Activated CD8-positive, alpha-beta memory T cell treated with anti-CD3 and anti-CD28 coated beads, Interleukin-2, amount 50 U/mL, for 24 hours (primary cell): ENCODE measurements around the gene PRKN.

ENCODE experiments used
- DNase-seq: peaks from one replicate; pipeline ENCODE4 v3.0.0-alpha.2; 2020; ENCODE audit errors: extremely low read depth

PRKN gene

GRCh38 chr6:162727322-162728182 lies at the start of gene PRKN, which contains the start of gene PACRG:
Gene PRKN, minus strand, starts transcription at chr6:162727766.
Gene PACRG, plus strand, starts transcription at chr6:162727974.
- DNase-seq: peak; percentile 93

GRCh38 chr6:162777091-162777490 lies 49.5 kb upstream of the PRKN start:
- DNase-seq: no peak

- DNase-seq: no peak
Observed at GRCh38 chr6:162773996-162774395, 46.4 kb upstream of the PRKN start.

DNA sequence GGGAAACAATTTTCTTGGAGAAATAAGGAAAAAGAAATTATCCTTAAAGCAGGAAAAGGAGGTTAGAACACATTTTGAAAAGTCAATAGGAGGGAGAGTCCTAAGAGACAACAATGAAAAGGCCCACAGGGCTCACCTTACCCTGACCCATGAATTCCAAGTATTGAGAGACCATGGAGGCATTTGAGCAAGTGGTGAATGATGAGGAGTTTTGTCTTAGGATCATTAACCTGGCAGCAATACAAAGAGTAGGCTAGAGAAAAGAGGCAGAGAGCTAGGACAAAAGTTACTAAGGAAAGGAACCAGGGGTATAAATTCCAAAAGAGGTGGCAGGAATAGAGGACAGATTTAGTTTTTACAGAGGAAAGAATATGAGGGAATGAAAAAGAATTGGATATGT lies 44.9 kb upstream of the PRKN start:
- DNase-seq: no peak

- no peak for DNase-seq
Observed at GRCh38 chr6:162770955-162771354, 43.4 kb upstream of the PRKN start.

GRCh38 chr6:162770136-162770535 lies 42.6 kb upstream of the PRKN start:
- DNase-seq: no peak

- DNase-seq: no peak
Observed at GRCh38 chr6:162753775-162754174, 26.2 kb upstream of the PRKN start.

DNA sequence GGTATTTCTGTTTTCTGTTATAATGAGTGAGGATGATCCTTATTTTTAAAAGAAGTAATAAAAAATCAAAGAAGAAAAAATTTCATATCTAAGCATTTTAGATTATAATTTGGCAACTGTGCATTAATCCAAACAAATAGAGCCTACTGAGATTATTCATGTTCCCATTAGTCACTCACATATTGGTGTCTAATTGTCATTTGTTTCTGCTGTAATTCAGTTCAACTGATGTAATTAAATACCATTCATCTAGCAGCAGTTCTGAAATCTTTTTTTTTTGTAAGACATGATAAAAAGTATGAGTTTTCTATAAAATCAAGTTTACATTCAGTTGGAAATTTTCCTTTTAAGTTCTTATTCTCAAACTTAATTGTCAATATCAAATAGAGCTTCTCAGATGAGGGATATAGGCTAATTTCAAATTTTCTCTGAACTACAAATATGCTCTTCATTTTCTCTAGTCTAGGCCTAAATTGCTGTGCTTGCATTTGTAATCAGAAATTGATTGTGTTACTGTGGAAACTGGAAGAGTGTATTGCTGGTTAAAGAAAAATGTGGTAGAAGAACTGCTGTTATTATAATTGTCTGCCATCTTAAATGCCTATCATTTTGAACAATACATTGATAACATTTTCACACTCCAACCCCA lies 23.8 kb upstream of the PRKN start:
- DNase-seq: no peak

DNA sequence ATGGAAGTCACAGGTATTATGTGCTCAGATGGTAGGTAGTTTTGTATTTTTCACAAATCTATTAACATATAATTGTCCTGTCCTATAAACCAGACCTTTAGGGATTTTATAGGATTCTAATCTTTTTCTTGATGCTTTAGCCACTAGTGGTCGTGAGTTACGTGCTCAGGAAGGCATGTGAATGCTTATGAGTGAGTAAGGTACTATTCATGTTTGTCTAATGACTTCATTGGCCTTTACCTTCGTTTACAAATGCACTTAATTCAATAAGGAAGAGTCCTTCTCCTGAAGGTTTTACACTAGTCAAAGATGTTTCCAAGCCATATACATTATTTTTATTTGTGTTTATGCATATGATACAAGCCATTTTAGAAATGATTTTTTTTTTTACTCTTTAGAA lies 23.2 kb upstream of the PRKN start:
- DNase-seq: no peak

DNA sequence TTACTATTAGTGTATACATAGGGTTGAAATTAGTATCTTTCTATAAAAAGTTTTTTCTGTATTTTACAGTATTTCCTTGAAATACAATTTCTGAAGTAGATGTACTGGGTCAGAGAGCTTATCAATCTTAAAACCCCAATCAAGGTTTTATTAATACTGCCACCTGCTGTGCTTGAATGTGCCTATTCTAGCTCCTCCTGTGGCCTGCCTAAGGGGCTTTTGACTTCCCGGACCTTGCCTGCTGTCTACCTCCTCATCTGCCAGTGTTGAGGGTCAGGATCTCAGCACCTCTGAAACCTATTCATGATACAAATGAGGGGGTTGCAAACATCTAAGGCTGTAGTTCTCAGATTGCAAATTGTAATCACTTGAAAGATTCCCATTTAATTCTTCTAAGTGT lies 9.4 kb upstream of the PRKN start:
- DNase-seq: no peak

DNA sequence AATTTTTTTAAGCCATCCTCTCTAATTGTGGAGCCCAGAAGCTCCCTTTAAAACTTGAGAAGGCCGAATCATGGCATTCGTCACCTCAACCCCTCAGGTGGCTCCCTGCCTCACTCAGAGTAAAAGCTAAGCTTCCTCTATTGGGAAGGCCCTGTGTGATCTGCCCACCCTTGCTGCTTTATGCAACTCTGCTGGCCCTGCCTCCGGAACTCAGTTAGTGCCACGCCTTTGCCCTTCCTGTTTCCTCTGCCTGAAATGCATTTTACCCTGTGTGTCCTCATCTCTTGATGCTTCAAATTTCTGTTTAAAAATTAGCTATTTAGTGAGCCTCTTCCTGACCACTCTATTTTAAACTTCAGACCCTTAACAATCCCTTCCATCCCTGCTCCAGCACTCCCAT lies 5.9 kb upstream of the PRKN start:
- no peak for DNase-seq

DNA sequence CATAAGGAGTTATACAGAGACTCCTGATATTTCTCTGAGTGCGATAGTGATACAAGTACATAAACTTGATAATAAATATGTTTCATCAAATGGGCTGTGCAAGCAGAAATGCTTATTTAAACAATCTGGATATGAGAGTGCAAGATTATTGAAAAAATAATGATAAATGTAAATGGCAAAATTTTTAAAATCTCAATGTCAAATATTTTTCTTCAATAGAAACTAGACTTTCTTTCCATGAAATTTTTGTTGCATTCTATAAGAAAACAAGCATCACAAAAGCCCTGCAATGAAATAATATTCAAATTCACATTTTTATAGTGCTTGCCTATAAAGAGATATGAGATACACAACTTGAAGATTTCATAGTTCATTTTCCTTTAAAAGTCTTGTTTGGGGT lies 2.9 kb upstream of the PRKN start:
- no peak for DNase-seq

DNA sequence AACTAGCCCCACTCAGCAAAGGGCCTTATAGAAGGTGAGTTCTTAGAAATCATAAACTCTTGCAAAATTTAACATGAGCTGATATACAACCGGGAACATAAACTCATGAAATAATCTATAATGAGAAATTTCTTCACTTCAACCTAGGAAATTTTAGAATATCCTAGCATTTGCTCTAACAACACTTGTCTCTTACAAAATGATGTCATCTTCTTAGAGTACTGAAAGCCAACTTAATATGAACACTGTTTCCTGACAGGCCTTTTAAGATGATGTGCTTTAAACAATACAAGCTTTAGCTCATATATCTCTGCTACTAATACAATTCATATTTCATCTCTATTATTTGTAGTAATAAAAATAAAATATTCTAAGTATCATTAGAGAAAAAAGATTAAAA lies 1.1 kb upstream of the PRKN start:
- no peak for DNase-seq

DNA sequence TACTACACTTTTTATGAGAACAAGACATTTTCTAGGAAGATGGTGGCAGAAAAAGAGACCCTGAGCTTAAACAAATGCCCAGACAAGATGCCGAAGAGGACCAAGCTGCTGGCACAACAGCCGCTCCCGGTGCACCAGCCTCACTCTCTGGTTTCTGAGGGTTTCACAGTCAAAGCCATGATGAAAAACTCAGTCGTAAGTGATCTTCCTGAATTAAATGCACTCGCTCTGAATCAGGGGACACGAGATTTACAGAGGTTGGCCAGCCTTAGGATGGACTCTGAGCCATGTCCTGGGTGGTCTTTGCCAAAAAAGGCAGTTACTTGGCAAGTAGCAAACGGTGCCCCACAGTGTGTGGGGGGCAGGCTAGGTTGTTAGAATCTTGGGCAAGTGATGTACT lies 631 bp upstream of the PRKN start:
- DNase-seq: no peak

GRCh38 chr6:162726947-162727321 lies 632 bp downstream of the PRKN start:
- no peak for DNase-seq

- no peak for DNase-seq
Observed at GRCh38 chr6:162722633-162723032, 4.9 kb downstream of the PRKN start.

- DNase-seq: no peak
Observed at GRCh38 chr6:162722226-162722625, 5.3 kb downstream of the PRKN start.

- no peak for DNase-seq
Observed at GRCh38 chr6:162721404-162721687, 6.2 kb downstream of the PRKN start.

DNA sequence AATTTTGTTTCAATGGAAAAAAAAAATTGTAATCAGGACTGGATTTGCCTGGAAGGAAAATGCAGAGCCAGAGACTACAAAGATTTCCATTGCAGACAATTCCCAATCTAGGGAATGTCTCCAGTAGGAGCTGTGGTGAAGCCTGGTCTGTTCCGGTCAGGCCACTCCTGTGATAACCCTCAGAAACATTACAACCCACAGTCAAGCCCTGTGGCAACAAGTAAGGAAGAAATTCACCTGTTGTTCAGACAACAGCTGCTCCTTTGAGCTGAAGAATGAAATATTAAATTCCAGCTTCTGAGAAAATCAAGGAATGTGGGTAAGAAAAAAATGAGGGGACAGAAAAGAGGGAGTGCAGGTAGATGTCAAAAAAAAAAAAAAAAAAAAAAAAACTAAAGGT lies 8.0 kb downstream of the PRKN start:
- DNase-seq: no peak

GRCh38 chr6:162715601-162716000 lies 12.0 kb downstream of the PRKN start:
- no peak for DNase-seq

DNA sequence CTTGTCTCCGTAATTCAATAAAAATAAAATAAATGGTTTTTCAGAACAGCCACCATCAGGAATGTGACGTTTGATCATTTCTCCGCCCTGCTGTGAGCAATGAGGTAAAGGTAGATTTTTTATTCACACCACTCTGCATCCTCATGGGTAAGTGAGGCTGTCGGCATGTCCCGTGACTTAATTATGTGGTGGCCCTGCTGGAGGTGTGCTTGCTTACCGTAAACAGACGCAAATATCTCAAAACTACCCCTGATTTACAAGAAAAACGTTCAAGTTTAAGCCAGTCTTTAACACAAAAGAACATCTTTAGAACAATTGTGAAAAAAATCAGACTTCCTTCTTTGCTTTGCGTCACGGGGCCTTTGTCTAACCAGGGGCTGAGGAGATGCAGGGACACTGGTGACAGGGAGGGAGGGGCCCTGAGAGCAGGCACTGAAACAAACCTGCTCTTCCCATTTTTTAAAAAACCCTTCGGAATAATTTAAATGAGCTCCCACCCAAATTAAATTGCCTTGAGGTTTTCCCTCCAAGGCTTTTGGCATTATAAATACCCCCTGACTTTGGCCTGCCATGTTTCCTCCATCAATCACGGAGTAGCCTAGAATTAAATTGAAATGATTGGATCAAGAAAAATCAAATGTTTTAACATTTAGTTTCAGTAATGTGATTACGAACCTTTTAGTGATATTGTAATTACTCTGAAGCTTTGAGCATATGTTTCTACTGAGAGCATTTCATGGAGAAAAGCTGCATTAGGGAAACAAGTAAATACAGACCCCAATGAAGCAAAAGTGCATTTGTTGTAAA lies 13.4 kb downstream of the PRKN start:
- DNase-seq: no peak

DNA sequence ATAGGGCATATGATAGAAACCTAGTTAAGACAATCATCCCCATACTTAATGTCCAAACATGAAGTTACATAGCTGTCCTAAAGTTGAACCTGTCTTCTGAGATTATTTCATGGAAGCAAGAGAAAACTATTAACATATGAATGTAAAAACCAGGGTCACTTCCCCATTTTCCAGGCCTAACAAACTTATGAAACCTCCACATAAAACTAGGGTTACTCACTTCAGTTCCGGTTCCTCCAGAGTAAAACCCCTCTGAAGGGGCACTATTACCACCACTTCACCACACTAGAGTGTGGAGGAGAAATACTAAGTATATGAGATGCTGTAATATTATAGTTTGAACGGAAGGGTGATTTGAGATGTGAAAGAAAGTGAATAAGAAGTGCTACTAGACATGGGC lies 14.9 kb downstream of the PRKN start:
- DNase-seq: no peak

DNA sequence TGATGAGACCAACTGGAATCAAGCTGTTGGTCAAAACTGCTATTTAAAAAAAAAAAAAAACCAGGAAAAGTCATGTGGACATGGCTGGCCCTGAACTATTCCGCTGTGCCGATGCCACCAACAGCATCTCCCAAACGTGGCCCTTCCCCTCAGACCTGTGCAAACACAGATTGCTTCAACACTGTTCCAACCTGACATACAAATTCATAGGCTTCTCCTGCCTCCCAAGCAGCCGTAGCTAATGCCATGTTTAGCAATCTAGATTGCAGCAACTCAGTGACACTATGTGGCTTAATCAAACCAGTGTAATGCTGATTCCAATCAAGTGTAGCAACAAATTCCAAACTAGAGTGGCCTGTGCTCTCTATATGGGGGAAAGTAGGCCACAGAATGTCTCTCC lies 16.2 kb downstream of the PRKN start:
- no peak for DNase-seq
